ENCODE results near the gene CCNK.

Gene CCNK

DNA sequence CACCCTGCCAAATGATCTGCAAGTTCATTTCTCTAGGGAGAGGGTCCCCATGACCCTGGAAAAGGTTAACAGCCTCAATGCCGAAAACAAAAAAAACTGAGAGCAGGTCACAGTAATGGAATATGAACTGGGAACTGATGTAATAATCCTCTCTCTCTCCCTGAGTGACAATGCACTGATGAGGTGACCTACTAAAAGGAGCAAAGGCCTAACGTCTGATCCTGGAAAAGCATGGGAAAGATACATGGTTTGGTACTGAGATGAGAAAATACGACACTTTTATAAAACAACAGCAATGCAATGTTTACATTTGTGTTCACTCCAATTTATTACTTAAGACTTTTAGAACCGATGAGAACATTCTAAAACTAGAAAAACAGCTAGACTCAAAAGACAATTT, 28.2 kb upstream of the CCNK start:
- no peak overlapping the region for H3K4me3 ChIP-seq (ENCODE audit: low read depth, low read length)
- TF ChIP-seq, protein P1, sequence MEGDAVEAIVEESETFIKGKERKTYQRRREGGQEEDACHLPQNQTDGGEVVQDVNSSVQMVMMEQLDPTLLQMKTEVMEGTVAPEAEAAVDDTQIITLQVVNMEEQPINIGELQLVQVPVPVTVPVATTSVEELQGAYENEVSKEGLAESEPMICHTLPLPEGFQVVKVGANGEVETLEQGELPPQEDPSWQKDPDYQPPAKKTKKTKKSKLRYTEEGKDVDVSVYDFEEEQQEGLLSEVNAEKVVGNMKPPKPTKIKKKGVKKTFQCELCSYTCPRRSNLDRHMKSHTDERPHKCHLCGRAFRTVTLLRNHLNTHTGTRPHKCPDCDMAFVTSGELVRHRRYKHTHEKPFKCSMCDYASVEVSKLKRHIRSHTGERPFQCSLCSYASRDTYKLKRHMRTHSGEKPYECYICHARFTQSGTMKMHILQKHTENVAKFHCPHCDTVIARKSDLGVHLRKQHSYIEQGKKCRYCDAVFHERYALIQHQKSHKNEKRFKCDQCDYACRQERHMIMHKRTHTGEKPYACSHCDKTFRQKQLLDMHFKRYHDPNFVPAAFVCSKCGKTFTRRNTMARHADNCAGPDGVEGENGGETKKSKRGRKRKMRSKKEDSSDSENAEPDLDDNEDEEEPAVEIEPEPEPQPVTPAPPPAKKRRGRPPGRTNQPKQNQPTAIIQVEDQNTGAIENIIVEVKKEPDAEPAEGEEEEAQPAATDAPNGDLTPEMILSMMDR (IDR thresholded peaks at IDR 0.05; ENCODE audit: low read depth, low read length), result no peak

DNA sequence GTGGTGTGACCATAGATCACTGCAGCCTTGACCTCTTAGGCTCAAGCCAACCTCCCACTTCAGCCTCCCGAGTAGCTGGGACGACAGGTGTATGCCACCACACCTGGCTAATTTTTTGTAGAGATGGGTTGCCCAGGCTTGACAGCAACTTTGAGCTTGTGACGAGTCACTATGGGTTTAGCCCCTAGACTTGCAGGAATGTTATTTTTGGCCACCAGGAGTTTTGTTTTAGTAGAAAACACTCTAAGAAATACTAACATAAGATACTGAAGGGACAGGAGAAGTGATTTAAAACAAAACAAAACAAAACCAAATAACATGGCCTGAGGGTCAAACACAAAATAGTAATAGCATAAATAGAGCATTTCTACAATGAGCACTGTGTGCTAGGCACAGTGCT, 27.0 kb upstream of the CCNK start:
- TF ChIP-seq, protein P1 (IDR thresholded peaks at IDR 0.05; ENCODE audit: low read depth, low read length), result no peak
- no peak overlapping the region for H3K4me3 ChIP-seq (ENCODE audit: low read depth, low read length)

DNA sequence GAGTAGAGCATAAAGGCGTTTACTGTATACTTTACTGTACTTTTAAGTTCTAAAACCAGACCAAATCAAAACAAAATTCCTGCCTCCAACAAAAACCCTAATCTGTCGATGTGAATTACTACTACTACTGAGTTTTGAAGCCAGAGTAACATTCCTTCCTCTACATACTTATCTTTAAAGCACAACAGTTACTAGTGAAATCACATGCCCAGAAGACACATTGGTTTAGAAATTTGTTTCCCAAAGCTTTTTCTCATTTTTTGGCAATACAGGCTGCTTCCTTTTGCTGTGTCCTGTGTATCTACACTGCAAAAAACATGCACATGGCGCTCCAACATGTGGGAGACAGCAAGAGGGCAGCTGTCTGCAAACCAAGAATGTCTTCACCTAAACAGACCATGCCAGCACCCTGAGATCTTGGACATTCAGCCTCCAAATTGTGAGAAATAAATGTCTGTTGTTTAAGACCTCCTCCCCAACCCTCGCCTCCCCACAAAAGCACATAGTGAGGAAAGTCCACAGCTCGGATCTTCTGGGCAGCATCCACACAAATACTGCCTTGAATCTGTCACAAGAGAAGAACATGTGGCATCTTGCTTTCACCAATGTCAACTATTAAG, 21.6 kb upstream of the CCNK start:
- TF ChIP-seq, protein P1 (IDR thresholded peaks at IDR 0.05; ENCODE audit: low read depth, low read length), result no peak
- H3K4me3 ChIP-seq (ENCODE audit: low read depth, low read length), result no peak overlapping the region

DNA sequence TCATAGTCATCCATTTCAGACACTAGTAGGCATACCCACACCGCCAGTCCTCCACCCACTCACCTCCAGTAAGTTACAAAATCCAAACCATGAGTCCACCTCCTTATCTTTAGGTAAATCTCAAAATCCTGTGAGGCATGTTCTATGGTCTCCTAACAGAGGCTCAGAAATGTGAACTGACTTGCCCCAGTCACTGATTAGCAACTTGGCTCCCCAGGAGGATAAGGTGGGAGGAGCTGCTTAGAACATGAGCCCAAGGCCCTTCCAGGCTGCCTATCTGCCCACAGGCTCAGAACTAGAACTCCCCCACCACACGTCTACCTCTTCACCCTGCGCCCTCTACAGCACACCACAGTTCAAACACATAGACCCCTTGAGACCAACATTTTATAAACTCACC, 20.4 kb upstream of the CCNK start:
- H3K4me3 ChIP-seq (ENCODE audit: low read depth, low read length), result no peak overlapping the region

DNA sequence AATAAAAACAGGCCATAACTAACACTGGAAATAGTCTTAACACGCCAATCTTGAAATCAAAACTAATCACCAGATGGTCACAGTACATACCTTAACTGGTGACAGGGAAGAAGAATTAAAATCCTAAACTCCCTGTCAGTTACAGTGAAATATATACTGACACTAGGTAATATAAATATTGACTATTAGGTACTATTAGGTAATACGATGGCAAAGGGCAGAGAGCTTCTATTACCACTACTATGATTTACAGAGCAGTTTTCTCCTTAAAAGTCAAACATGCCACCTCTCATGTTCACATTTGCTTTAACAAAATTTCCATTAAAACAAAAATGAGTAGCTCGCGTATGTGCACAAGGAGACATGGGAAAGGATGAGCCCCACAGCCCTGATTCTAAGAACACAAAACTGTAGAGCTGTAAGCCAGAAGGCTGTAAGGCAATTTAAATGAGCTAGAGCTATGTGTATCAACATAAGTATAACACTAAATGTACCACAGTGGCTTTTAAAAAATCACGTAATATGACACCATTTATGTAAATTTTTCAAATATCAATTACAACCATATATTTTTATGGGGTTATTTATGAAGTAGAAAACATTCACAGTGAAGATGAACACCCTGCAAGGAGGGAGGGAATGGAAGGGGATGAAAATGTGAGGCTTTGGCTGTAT, 19.7 kb upstream of the CCNK start:
- no peak overlapping the region for H3K4me3 ChIP-seq (ENCODE audit: low read depth, low read length)
- TF ChIP-seq, protein P1 (IDR thresholded peaks at IDR 0.05; ENCODE audit: low read depth, low read length), result no peak

More for the DNA sequence above, 20.4 kb upstream of the CCNK start:
- TF ChIP-seq, protein P1 (IDR thresholded peaks at IDR 0.05; ENCODE audit: low read depth, low read length), result no peak

DNA sequence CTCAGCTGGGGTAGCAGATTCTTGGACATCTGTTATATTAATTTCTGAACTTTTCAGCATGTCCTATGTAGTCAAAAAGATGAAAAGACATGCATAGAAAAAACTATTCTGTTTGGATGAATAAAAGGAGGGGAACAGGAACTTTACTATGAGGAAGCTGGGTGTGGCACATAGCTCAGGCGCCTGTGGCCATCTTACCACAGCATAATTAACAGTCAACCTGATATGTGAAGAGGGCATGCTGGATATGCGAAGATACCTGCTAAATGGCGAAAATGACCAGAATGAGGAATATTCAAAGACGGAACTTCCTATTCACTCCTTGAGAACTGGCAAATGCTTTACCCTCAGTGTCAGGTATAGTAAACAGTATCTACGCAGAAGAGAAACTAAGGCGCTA, 19.0 kb upstream of the CCNK start:
- TF ChIP-seq, protein P1 (IDR thresholded peaks at IDR 0.05; ENCODE audit: low read depth, low read length), result no peak

DNA sequence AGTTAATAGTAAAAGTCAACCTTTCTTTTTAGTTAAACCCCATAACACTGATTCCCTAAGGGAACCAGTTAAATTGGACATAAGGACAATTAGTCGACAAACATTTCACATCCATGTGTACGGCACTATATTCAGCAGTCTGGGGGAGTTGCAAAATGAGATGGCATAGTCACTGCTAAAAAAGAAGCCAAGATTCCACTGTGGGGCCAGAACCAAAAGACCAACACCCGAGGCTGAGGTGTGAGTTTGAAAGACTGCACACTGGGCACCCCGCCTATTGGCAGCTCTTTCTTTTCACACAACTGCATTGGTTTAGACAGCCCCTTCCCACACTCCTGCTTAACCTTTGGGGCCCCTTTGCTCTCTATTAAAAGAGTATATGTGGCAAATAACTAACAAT, 17.2 kb upstream of the CCNK start:
- H3K4me3 ChIP-seq (ENCODE audit: low read depth, low read length), result no peak overlapping the region
- TF ChIP-seq, protein P1 (IDR thresholded peaks at IDR 0.05; ENCODE audit: low read depth, low read length), result no peak

More for the DNA sequence above, 19.0 kb upstream of the CCNK start:
- no peak overlapping the region for H3K4me3 ChIP-seq (ENCODE audit: low read depth, low read length)
